Activated CD4-positive, alpha-beta T cell treated with anti-CD3 and anti-CD28 coated beads, Interleukin-2, amount 50 U/mL, for 24 hours (primary cell): ENCODE measurements around the gene PRPF6.
"Not testable (repeated sequence)": the region's sequence is repeated elsewhere in the genome, so short reads cannot be mapped to it uniquely, and the experiment has no call there.

Experiments used
- DNase-seq, 2 donors: peaks; one replicate each; pipeline ENCODE4 v3.0.0-alpha.2; 2020; ENCODE audit warnings: low read depth in 1 of 2, low spot score in 1 of 2

Gene PRPF6

DNA sequence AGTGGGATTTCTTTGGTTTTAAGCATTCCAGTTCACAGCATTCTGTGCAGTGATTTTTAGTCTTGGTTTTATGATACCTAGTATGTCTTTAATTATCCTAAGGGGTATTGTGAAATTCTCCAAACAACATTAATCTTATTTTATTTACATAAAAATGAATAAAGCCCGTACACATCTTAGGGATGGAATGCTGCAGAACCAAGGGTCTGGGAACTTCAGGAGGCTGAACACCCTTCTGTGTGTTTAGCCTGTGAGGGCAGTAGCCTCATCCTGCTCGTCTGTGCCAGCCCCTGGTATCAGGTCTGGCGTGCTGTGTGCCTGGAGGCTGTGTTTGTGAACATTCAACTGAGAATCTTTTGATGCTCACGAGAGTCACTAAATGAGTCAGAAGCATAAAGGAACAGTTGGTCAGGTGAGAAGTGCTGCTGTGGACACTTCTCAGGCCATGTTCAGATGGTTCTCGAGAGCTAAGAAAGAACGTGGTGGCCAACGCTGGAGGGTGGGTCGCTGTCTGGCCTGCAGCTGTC, 29.8 kb downstream of the PRPF6 start:
- DNase-seq: no peak

DNA sequence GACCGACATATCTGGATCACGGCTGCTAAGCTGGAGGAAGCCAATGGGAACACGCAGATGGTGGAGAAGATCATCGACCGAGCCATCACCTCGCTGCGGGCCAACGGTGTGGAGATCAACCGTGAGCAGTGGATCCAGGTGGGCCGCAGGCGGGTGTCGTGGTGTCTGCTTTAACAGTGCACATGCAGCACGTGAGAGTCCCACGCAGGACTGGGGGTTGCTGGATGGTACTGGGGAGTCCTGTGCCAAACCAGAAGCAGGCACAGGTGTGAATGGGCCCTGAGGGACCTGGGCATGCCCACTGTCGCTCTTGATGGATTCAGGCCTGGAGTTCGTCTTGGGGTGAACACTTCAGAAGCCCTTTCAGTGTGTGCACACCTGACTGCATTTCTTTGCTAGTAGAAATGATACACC, 30.4 kb downstream of the PRPF6 start:
- no peak for DNase-seq

DNA sequence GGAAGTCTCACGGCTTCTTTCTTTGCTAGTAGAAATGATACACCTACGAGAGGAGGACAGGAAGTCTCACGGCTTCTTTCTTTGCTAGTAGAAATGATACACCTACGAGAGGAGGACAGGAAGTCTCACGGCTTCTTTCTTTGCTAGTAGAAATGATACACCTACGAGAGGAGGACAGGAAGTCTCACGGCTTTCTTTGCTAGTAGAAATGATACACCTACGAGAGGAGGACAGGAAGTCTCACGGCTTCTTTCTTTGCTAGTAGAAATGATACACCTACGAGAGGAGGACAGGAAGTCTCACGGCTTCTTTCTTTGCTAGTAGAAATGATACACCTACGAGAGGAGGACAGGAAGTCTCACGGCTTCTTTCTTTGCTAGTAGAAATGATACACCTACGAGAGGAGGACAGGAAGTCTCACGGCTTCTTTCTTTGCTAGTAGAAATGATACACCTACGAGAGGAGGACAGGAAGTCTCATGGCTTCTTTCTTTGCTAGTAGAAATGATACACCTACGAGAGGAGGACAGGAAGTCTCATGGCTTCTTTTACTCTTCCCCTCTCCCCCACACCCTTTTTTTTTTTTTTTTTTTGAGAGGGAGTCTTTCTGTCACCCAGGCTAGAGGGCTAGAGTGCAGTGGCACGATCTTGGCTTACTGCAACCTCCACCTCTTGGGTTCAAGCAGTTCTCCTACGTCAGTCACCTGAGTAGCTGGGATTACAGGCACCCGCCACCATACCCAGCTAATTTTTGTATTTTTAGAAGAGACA, 31.6 kb downstream of the PRPF6 start:
- not testable (repeated sequence) for DNase-seq

DNA sequence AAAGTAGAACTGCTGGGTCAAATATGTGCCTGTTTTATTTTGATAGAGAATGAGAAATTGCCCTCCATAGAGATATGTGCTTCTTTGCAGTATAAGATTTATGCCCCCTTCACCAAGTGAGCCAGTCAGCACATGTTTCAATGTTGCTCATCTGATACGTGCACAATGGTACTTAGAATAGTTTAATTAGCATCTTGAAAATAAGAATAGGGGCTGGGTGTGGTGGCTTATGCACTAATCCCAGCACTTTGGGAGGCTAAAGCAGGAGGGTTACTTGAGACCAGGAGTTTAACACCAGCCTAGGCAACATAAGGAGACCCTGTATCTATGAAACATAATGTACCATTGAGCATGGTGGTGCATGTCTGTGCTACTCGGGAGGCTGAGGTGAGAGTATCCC, 34.7 kb downstream of the PRPF6 start:
- no peak for DNase-seq

DNA sequence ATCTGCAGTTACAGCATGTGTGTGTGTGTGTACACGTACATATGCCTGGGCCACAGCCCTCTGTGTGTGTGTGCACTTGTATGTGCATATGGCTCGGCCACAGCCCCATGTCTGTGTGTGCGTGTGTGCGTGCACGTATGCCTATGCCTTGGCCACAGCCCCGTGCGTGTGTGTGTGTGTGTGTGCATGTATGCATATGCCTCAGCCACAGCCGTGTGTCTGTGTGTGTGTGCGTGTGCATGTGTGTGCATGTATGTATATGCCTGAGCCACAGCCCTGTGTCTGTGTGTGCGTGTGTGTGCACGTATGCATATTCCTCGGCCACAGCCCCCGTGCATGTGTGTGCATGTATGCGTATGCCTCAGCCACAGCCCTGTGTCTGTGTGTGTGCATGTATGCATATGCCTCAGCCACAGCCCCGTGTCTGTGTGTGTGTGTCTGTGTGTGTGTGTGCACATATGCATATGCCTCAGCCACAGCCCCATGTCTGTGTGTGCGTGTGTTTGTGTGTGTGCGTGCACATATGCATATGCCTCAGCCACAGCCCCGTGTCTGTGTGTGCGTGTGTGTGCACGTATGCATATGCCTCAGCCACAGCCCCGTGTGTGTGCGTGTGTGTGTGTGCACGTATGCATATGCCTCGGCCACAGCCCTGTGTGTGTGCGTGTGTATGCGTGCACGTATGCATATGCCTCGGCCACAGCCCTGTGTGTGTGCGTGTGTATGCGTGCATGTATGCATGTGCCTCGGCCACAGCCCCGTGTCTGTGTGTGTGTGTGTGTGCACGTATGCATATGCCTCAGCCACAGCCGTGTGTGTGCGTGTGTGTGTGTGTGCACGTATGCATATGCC, 40.4 kb downstream of the PRPF6 start:
- DNase-seq: no peak

DNA sequence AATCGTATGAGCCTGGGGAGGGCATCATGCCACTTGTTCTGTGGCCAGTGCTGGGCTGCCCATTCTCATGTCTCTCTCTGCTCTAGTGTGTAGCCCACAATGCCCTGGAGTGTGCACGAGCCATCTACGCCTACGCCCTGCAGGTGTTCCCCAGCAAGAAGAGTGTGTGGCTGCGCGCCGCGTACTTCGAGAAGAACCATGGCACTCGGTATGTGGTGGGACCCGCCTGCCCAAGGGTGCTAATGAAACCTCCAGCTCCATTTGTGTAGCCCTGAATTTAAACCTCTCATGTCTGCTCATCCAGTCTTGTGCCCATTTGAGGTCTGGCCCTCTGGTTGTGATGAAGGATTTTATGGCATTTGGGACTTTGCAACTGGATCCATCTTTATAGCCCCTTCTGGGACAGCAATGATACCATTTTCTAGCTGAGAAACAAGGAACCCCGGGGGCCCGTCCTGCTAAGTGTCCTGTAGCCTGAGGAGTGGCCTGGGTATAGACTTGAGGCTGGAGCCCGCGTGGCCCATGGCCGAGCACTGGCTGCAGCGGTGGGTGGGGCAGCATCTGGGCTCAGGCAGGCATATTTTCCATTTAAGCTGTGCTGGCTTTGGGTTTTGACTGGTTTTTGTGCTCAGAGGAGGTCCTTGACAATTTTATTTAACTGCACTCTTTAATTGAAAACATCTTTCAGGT, 41.9 kb downstream of the PRPF6 start:
- DNase-seq: no peak

DNA sequence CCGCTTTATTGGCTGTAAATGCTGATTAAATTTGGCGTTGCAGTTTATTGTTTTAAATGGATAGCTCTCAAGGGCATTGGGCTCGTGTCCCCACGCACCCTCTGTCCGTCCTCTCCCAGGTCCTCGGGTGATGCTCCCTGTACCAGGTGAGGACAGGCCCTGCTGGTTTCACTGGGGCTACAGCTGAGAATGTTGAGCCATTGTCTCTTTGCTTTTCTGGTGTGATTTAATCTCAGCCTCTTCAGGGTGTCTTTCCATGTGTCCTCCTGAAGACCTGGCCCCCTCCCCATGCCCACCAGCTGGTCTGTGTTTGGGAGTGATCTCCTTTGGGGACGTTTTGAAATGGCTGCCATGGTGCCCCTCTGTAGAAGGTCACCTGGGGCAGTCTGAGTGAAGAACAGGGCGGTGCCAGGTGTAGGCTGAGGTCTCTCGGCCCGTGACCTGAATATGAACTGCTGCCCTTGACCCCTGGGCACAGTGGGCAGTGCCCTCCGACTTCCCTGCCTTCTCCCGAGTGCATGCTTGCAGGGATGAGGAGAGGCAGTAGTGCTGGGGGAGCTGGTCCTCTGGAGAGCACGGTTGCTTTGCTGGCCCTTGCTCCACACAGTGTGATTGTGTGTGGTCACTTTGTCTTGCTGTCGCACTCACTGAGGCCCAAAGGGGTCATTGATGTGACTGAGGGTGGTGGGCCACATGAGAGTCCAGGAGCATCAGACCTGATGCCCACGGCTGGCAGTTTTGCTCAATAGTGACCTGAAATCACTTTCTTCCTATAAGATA, 42.6 kb downstream of the PRPF6 start:
- no peak for DNase-seq

DNA sequence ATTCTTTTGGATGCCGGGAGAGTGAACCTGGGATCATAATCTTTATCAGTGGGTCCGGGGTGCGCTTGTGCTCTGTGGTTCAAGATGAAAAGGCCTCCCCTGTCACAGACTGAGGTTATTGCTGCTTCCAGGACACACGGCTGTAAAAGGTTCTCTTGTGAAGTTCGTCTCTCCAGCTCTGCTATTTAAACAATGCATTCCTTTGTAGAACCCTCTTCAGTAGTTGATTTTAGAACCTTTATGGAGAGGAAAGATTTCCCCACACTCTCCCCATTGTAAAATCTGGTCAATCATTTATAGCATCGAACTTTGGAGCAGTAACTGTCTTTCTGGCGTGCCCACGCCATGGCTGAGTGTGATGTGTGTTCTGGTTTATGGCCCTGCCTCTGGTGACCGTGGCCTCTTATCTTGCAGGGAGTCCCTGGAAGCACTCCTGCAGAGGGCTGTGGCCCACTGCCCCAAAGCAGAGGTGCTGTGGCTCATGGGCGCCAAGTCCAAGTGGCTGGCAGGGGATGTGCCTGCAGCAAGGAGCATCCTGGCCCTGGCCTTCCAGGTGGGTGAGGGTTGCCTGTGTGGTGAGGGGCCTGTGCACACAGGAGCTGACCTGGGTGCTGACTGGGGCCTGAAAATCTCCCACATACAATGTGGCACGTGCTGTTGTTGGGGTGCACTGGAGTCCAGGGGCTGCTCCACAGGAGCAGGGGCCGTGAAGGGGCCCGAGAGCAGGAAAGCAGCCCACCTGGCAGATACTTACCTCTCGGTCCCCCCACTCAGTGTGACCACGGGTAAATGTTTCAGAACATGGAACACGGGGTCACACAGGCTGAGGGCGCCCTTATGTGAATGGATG, 43.4 kb downstream of the PRPF6 start:
- no peak for DNase-seq

DNA sequence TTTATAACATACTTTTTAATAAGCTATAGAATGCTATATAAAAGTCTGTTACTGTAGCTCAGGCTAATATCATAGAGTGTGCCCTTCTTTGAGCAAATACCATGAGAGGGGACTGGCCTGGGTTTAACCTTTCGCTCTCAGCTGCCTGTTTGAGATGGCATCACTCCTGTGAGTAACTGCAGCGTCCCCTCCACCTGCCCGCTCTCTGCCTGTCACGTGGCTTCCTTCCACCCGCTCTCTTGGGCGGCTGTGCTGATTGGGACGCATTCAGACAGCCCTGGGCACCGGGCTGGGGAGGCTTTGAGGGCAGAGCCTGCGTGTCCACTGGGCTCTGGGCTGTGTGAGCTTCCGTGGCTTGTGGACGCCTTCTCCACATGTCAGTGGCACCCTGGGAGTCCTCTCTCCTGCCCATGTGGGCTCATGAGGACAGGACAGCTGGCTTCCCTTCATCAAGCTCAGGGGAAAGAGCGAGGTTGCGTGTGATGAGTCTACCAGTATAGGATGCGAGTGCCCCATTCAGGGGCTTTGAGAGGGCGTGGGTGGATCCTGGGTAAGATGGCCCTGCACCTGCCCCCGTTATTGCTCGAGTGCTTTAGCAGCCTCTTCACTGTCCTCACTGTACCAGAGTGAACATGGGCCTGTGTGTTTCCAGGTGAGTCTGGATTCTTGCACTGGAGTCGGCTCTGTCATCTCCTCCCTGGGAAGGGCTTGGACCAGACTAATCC, 44.3 kb downstream of the PRPF6 start:
- no peak for DNase-seq

DNA sequence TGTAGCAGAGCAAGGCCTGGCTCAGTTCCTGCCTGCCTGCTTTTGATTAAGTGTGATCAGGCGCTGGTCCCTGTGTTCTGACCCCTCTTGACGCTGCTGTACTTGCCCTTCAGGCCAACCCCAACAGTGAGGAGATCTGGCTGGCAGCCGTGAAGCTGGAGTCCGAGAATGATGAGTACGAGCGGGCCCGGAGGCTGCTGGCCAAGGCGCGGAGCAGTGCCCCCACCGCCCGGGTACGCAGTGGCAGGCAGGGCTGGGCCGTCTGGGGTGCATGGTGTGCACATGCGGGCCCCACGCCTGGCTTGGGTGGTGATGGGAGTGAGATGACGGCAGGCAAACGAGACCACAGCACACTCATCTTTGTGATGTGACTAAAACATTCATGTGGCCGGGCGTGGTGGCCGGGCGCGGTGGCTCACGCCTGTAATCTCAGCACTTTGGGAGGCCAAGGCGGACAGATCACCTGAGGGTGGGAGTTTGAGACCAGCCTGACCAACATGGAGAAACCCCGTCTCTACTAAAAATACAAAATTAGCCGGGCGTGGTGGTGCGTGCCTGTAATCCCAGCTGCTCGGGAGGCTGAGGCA, 45.0 kb downstream of the PRPF6 start:
- DNase-seq: no peak

DNA sequence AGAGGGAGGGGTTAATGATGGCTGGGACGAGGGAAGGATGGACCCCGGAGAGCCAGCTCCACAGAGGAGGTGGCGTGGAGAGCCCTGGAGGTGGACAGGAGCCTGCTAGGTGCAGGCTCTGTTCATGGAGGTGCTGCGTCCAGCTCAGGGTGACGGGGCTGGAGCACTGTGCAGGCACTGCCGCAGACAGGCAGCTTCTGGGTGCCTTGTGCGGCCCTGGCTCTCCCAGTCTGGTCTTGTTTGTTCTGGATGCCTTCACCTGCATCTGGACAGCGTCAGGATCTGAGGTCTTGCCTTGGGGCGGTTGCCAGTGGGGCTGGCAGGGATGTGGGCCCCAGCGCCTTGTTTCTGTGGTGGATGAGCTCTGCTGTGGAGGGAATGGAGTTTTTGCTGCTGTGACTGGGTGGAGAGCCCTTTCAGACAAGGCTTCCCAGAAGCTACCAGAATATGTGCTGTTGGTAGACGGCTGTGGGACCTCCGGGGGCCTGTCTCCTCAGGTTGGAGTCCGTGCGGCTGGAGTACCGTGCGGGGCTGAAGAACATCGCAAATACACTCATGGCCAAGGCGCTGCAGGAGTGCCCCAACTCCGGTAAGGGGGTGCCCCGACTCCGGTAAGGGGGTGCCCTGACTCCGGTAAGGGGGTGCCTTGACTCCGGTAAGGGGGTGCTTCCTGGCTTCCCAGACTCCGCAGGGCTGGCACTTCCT, 47.2 kb downstream of the PRPF6 start:
- DNase-seq: no peak

DNA sequence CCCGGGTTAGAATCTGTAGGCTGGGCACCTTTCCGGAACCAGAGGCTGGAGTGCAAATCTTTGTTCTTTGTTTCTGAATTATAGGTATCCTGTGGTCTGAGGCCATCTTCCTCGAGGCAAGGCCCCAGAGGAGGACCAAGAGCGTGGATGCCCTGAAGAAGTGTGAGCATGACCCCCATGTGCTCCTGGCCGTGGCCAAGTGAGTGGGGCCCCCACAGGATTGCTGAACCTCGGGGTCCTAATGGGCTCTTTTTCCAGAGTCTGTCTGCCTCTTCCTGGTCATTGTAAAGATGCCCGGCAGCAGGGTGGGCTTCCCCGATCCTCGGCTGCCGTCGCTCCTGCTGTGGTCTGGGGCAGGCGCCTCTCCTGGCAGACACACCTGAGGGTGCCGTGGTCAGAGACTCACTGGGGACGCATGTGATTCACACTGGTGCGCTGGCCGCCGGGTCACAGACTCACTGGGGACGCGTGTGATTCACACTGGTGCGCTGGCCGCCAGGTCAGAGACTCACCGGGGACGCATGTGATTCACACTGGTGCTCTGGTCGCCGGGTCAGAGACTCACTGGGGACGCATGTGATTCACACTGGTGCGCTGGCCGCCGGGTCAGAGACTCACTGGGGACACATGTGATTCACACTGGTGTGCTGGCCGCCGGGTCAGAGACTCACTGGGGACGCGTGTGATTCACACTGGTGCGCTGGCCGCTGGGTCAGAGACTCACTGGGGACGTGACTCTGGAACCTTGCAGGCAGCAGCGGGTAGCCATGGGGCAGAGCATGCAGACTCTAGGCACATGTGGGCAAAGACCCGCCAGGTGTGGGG, 48.6 kb downstream of the PRPF6 start:
- no peak for DNase-seq

DNA sequence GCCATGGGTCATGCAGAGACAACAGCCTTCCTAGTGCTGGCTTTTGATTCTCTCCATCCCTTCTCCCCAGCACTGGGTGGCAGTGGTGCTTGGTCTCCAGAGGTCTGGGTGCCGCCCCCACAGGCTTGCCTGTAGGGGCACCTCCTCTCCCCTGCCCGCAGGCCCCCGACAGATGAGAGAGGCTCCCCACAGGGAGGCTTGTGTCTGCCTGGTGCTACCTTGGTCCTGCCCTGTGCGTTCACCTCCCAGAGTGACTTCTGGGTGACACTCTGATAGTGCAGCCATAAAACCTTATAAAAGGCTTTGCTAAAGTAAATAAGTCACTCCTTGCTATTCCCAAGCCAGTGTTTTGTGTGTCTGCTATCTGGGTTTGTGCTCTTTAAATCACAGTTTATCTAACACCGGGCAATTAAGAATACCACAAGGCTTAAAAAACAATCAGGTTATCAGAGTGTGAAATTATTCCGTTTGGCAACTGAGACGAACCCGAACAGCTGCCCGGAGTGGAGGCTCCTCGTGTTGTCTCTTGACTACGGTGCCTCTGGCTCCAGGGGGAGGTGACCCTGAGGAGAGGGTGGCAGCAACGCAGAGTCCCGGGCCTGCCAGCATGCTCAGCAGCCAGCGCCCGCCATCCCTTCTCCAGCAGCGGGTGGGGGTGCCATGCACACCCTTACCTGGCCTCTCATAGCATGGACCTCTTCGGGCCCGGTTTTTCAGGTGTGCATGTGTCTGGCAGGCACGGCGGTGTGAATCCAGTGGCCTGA, 49.6 kb downstream of the PRPF6 start:
- DNase-seq: no peak

DNA sequence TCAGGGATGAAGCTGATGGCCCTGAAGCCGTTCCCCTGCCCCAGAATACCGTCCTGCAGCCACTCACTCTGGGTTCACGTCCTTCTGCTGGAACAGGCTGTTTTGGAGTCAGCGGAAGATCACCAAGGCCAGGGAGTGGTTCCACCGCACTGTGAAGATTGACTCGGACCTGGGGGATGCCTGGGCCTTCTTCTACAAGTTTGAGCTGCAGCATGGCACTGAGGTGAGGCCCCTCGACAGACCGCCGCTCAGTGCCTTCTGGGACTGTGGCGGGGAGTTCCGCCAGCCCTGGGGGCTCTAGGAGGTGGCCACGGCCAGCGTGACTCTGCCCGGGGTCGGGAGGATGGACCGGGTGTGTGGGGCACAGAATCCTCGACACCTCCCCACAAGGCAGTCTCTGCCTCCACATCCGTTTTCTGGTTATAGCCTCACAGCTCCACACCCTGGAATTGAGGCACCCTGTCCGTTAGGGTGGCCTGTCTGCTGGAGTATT, 50.9 kb downstream of the PRPF6 start:
- DNase-seq: no peak

DNA sequence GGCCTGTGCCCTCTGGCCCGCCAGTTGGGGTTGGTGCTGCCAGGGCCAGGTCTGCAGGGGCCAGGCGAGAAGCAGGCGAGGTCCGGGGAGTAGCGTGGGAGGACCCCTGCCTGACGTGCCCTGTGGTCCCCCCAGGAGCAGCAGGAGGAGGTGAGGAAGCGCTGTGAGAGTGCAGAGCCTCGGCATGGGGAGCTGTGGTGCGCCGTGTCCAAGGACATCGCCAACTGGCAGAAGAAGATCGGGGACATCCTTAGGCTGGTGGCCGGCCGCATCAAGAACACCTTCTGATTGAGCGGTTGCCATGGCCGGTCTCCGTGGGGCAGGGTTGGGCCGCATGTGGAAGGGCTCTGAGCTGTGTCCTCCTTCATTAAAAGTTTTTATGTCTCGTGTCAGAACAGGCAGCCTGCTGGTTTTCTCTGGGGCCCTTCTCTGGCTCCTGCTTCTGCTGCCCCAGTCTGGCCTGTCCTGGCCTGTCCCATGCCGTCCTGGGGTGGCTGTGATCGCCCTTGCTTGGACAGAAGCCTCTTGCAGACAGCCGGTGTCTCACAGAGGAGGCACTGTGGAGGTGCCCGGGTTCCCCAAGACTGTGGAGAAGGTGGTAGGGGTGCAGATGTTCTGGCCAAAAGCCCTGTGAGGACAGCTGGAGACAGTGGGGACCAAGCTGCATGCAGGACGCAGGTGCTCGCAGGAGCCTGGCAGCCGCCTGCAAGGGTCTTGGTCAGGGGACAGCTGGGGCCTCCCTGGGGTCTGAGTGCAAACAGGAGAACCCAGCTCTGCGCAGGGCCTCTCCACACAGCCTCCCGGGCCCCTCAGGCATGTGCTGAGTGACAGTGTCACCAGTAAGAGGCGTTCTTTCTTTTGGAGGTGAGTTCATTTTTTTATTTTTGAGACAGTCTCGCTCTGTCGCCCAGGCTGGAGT, 52.0 kb downstream of the PRPF6 start:
- no peak for DNase-seq
